ENCODE results near the gene IRAK1. TPM values are rescaled to one million over a fixed set of nuclear protein-coding genes. Genes with fewer than 3 reads are reported as not detected.

The IRAK1 gene
- polyA plus RNA-seq, 1 donor (not counting 4 experiments of a cell fraction or from before 2014, with no cell fraction given), result 41.5 TPM

GRCh38 chrX:154037754-154038153 lies 18.1 kb upstream of the IRAK1 start:
- Histone ChIP-seq H3K27ac (ENCODE audit: control insufficient read depth, insufficient read depth, low read length) (no peak overlapping the region), H3K9ac (ENCODE audit: control insufficient read depth, extremely low read depth, insufficient read depth, low read length) (no peak overlapping the region), H3K9me3 (ENCODE audit: control insufficient read depth, low read depth, low read length) (no peaks in the 10 kb centered on the region), H3K4me1 (ENCODE audit: control insufficient read depth, extremely low read depth, insufficient read depth, low read length) (no peaks in the 10 kb centered on the region), H3K27me3 (ENCODE audit: control insufficient read depth, extremely low read depth, insufficient read depth, low read length) (no peaks in the 10 kb centered on the region), H3K9me1 (ENCODE audit: control insufficient read depth, extremely low read depth, insufficient read depth, low read length) (no peaks in the 10 kb centered on the region), H2AFZ (ENCODE audit: control insufficient read depth, low read length) (no peak overlapping the region), H3K4me2 (ENCODE audit: control insufficient read depth, extremely low read depth, insufficient read depth, low read depth, low read length) (no peak overlapping the region), H3K4me3 (ENCODE audit: control insufficient read depth in 2 of 3, extremely low read depth in 1 of 3, insufficient read depth in 2 of 3, low read depth in 1 of 3, low read length in 3 of 3) (no peak overlapping the region), H3K79me2 (ENCODE audit: control insufficient read depth, insufficient read depth, low read length) (peaks cover 11% of the 10 kb centered on the region), H3K36me3 (ENCODE audit: control insufficient read depth in 2 of 2, extremely low read depth in 1 of 2, insufficient read depth in 2 of 2, low read length in 2 of 2) (no peaks in the 10 kb centered on the region), H4K20me1 (ENCODE audit: control insufficient read depth, extremely low read depth, insufficient read depth, low read length) (no peaks in the 10 kb centered on the region)
- no peak for DNase-seq (ENCODE audit: low read depth, low spot score)
- FAIRE-seq, result no peak
- dilution Hi-C loops (cut with MboI; ENCODE audit: extremely low pct_ligation_motif_present, low sequenced_read_pairs), result no loop called here
- TF ChIP-seq EZH2 (IDR thresholded peaks at IDR 0.05; ENCODE audit: low read length), result no peak
- TF ChIP-seq CTCF (optimal IDR thresholded peaks at IDR 0.05 in 1 of 3, IDR thresholded peaks at IDR 0.05 in 1 of 3, conservative IDR thresholded peaks at IDR 0.05 in 1 of 3; ENCODE audit: extremely low read depth in 1 of 3, insufficient read depth in 2 of 3, low read length in 3 of 3), result no peak

- Histone ChIP-seq H3K9ac (ENCODE audit: control insufficient read depth, extremely low read depth, insufficient read depth, low read length) (no peak overlapping the region), H4K20me1 (ENCODE audit: control insufficient read depth, extremely low read depth, insufficient read depth, low read length) (no peaks in the 10 kb centered on the region), H3K4me1 (ENCODE audit: control insufficient read depth, extremely low read depth, insufficient read depth, low read length) (no peaks in the 10 kb centered on the region), H3K9me3 (ENCODE audit: control insufficient read depth, low read depth, low read length) (no peaks in the 10 kb centered on the region), H3K27ac (ENCODE audit: control insufficient read depth, insufficient read depth, low read length) (no peak overlapping the region), H3K4me3 (ENCODE audit: control insufficient read depth in 2 of 3, extremely low read depth in 1 of 3, insufficient read depth in 2 of 3, low read depth in 1 of 3, low read length in 3 of 3) (no peak overlapping the region), H3K4me2 (ENCODE audit: control insufficient read depth, extremely low read depth, insufficient read depth, low read depth, low read length) (no peak overlapping the region), H3K9me1 (ENCODE audit: control insufficient read depth, extremely low read depth, insufficient read depth, low read length) (no peaks in the 10 kb centered on the region), H2AFZ (ENCODE audit: control insufficient read depth, low read length) (no peak overlapping the region), H3K79me2 (ENCODE audit: control insufficient read depth, insufficient read depth, low read length) (peaks cover 11% of the 10 kb centered on the region), H3K27me3 (ENCODE audit: control insufficient read depth, extremely low read depth, insufficient read depth, low read length) (no peaks in the 10 kb centered on the region), H3K36me3 (ENCODE audit: control insufficient read depth in 2 of 2, extremely low read depth in 1 of 2, insufficient read depth in 2 of 2, low read length in 2 of 2) (peaks cover 0 to 2% of the 10 kb centered on the region in 2 experiments)
- DNase-seq (ENCODE audit: low read depth, low spot score), result no peak
- no peak for TF ChIP-seq CTCF (optimal IDR thresholded peaks at IDR 0.05 in 1 of 3, IDR thresholded peaks at IDR 0.05 in 1 of 3, conservative IDR thresholded peaks at IDR 0.05 in 1 of 3; ENCODE audit: extremely low read depth in 1 of 3, insufficient read depth in 2 of 3, low read length in 3 of 3)
- no peak for TF ChIP-seq EZH2 (IDR thresholded peaks at IDR 0.05; ENCODE audit: low read length)
- dilution Hi-C loops (cut with MboI; ENCODE audit: extremely low pct_ligation_motif_present, low sequenced_read_pairs), result no loop called here
- FAIRE-seq, result no peak
These were observed 16.8 kb upstream of the IRAK1 start for GRCh38 chrX:154036513-154036912.

Data from keratinocyte (primary cell).